Adrenal gland (tissue), 5 donors: Measurements from ENCODE around the gene DDAH2.

Experiments
- POLR2A ChIP-seq, 2 donors: fragments of 450-650 bp; IDR thresholded peaks; one replicate each; pipeline ENCODE4 v1.6.1; 2017; ENCODE audit warnings: antibody characterized with exemption in 2 of 2, mild to moderate bottlenecking in 2 of 2, moderate library complexity in 1 of 2
- TF ChIP-seq, protein P1 (sequence below), 6 experiments: fragments of 450-650 bp in 4 of 6; fragments of 200-600 bp in 2 of 6; sonication (generic) in 1 of 6; IDR thresholded peaks; 1 replicate in 5 of 6; 2 replicates in 1 of 6; pipeline versions ENCODE4 v1.5.1 to v1.8.0; 2016 to 2021; ENCODE audit warnings: antibody characterized with exemption in 6 of 6, mild to moderate bottlenecking in 2 of 6, moderate library complexity in 1 of 6
- donor health status: DM: no; HTN: no; CAD: no.

- TF ChIP-seq, protein P1, sequence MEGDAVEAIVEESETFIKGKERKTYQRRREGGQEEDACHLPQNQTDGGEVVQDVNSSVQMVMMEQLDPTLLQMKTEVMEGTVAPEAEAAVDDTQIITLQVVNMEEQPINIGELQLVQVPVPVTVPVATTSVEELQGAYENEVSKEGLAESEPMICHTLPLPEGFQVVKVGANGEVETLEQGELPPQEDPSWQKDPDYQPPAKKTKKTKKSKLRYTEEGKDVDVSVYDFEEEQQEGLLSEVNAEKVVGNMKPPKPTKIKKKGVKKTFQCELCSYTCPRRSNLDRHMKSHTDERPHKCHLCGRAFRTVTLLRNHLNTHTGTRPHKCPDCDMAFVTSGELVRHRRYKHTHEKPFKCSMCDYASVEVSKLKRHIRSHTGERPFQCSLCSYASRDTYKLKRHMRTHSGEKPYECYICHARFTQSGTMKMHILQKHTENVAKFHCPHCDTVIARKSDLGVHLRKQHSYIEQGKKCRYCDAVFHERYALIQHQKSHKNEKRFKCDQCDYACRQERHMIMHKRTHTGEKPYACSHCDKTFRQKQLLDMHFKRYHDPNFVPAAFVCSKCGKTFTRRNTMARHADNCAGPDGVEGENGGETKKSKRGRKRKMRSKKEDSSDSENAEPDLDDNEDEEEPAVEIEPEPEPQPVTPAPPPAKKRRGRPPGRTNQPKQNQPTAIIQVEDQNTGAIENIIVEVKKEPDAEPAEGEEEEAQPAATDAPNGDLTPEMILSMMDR (IDR thresholded peaks at IDR 0.05): peak; percentile 57 to 75 (median 72)
- TF ChIP-seq POLR2A (IDR thresholded peaks at IDR 0.05): no peak
Measured at GRCh38 chr6:31769684-31770371, 40.7 kb upstream of the DDAH2 start.
